Measurements from ENCODE around the gene DTWD1.

DNA sequence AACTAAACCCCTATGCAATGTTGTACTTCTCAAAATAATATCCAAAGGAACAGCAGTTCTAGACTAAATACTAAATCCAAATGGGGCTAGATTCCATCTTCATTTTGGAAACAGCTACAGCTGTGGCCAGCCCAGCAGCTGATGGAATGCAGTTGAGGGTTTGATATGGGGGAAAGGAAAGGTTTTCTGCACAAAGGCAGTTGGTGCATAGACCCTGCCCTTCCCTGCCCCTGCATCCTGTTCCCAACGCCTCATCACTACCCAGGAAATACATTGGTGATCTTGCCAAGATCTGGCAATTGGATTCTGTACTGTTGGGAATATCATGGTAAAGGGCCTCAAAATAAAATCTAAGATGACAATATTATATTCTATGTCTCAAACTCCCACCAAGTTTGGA, 43.9 kb downstream of the DTWD1 start:
- TF ChIP-seq, protein P1, sequence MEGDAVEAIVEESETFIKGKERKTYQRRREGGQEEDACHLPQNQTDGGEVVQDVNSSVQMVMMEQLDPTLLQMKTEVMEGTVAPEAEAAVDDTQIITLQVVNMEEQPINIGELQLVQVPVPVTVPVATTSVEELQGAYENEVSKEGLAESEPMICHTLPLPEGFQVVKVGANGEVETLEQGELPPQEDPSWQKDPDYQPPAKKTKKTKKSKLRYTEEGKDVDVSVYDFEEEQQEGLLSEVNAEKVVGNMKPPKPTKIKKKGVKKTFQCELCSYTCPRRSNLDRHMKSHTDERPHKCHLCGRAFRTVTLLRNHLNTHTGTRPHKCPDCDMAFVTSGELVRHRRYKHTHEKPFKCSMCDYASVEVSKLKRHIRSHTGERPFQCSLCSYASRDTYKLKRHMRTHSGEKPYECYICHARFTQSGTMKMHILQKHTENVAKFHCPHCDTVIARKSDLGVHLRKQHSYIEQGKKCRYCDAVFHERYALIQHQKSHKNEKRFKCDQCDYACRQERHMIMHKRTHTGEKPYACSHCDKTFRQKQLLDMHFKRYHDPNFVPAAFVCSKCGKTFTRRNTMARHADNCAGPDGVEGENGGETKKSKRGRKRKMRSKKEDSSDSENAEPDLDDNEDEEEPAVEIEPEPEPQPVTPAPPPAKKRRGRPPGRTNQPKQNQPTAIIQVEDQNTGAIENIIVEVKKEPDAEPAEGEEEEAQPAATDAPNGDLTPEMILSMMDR (IDR thresholded peaks at IDR 0.05): no peak
- TF ChIP-seq POLR2A (IDR thresholded peaks at IDR 0.05): no peak
